GM19324 (cell line): ENCODE data around the gene SPDYE2B.
A peak's percentile ranks its signal among the peaks of the same experiment; 100 is the strongest.
"Not testable (repeated sequence)": the region's sequence is repeated elsewhere in the genome, so short reads cannot be mapped to it uniquely, and the experiment has no call there.

Experiments
- ATAC-seq: cut with Tn5 transposase; IDR thresholded peaks from one replicate; pipeline ENCODE4 v1.9.1; 2021; ENCODE audit warnings: mild to moderate bottlenecking, moderate library complexity; ENCODE audit not compliant: unreplicated experiment, low FRiP score

SPDYE2B gene

GRCh38 chr7:102649924-102650323 is at the start of gene SPDYE2B:
Gene SPDYE2B (plus strand): TSS chr7:102650319. CDS start chr7:102652349, 2,030 bp downstream.
- ATAC-seq, result not testable (repeated sequence)

- ATAC-seq, result not testable (repeated sequence)
Observed at GRCh38 chr7:102602317-102602716, 47.8 kb upstream of the SPDYE2B start.

GRCh38 chr7:102604431-102605145 is 45.5 kb upstream of the SPDYE2B start:
- ATAC-seq, result not testable (repeated sequence)

GRCh38 chr7:102606848-102607247 is 43.3 kb upstream of the SPDYE2B start:
- ATAC-seq, result not testable (repeated sequence)

- ATAC-seq, result not testable (repeated sequence)
Observed at GRCh38 chr7:102609734-102610133, 40.4 kb upstream of the SPDYE2B start.

GRCh38 chr7:102610441-102610840 is 39.7 kb upstream of the SPDYE2B start:
- not testable (repeated sequence) for ATAC-seq

- peak; percentile 21 for ATAC-seq
Observed at GRCh38 chr7:102611013-102611674, 39.0 kb upstream of the SPDYE2B start.

GRCh38 chr7:102611675-102612325 is 38.3 kb upstream of the SPDYE2B start:
- ATAC-seq, result not testable (repeated sequence)

- peak; percentile 72 for ATAC-seq
Observed at GRCh38 chr7:102613575-102614345, 36.4 kb upstream of the SPDYE2B start.

GRCh38 chr7:102614346-102614697 is 35.8 kb upstream of the SPDYE2B start:
- ATAC-seq, result peak; percentile 25

GRCh38 chr7:102614873-102615272 is 35.2 kb upstream of the SPDYE2B start:
- not testable (repeated sequence) for ATAC-seq

- not testable (repeated sequence) for ATAC-seq
Observed at GRCh38 chr7:102615930-102616329, 34.2 kb upstream of the SPDYE2B start.

GRCh38 chr7:102616507-102617125 is 33.5 kb upstream of the SPDYE2B start, which contains the start of gene RASA4:
Gene RASA4 (minus strand): TSS chr7:102616756. CDS start chr7:102616689, 67 bp downstream.
- peak; percentile 79 for ATAC-seq

- not testable (repeated sequence) for ATAC-seq
Observed at GRCh38 chr7:102618122-102618521, 32.0 kb upstream of the SPDYE2B start.

- not testable (repeated sequence) for ATAC-seq
Observed at GRCh38 chr7:102627271-102627904, 22.7 kb upstream of the SPDYE2B start.

GRCh38 chr7:102630622-102631021 is 19.5 kb upstream of the SPDYE2B start:
- ATAC-seq, result not testable (repeated sequence)

GRCh38 chr7:102634299-102634698 is 15.8 kb upstream of the SPDYE2B start:
- ATAC-seq, result not testable (repeated sequence)

GRCh38 chr7:102635354-102635753 is 14.8 kb upstream of the SPDYE2B start:
- not testable (repeated sequence) for ATAC-seq

GRCh38 chr7:102636956-102637355 is 13.2 kb upstream of the SPDYE2B start:
- not testable (repeated sequence) for ATAC-seq
